Endometrial microvascular endothelial cells (primary cell): Measurements from ENCODE around the gene PDE3A. TPM values are rescaled to one million over a fixed set of nuclear protein-coding genes. Genes with fewer than 3 reads are reported as not detected.

Experiments
- in situ Hi-C: cut with HindIII; loops from 2 replicates; pipeline ENCODE4 v1.10.0; 2017; ENCODE audit warnings: low sequenced_read_pairs, low pct_unique_long_range_greater_than_20kb; ENCODE audit errors: inconsistent ontology term
- total RNA-seq: library from RNA; depleted of rRNA; stranded (reverse); fragments of >200 nt; gene quantifications from one replicate; pipeline ENCODE4 v1.2.3, GENCODE V29; 2015; ENCODE audit errors: inconsistent ontology term

The PDE3A gene
- total RNA-seq, 1 donor from 2014 or later, result 8.2 TPM

GRCh38 chr12:20701106-20701505 is 332.8 kb downstream of the PDE3A start:
- in situ Hi-C loops, result no loop called here

GRCh38 chr12:20704860-20705259 is 336.5 kb downstream of the PDE3A start:
- in situ Hi-C loops, result no loop called here

GRCh38 chr12:20711846-20712245 is 343.5 kb downstream of the PDE3A start:
- in situ Hi-C loops, result no loop called here

GRCh38 chr12:20716037-20716436 is 347.7 kb downstream of the PDE3A start:
- in situ Hi-C loops, result no loop called here

- in situ Hi-C loops, result no loop called here
Observed at GRCh38 chr12:20716985-20717384, 348.6 kb downstream of the PDE3A start.

GRCh38 chr12:20718294-20718693 is 350.0 kb downstream of the PDE3A start:
- in situ Hi-C loops, result no loop called here

GRCh38 chr12:20722142-20722541 is 353.8 kb downstream of the PDE3A start:
- in situ Hi-C loops, result no loop called here

- in situ Hi-C loops, result no loop called here
Observed at GRCh38 chr12:20731274-20731673, 362.9 kb downstream of the PDE3A start.
